K562 (cell line): Measurements from ENCODE around the gene DESI1. TPM values are rescaled to one million over a fixed set of nuclear protein-coding genes. Genes with fewer than 3 reads are reported as not detected.
A peak's percentile ranks its signal among the peaks of the same experiment; 100 is the strongest.

Source experiments
- CCNT2 ChIP-seq: IDR thresholded peaks from 2 replicates; pipeline ENCODE4 v1.6.1; 2011; ENCODE audit warnings: borderline replicate concordance, low read depth, mild to moderate bottlenecking, moderate library complexity, mixed read lengths, low read length; ENCODE audit not compliant: insufficient read length; ENCODE audit errors: extremely low read depth
- ETV5 ChIP-seq: sonication (generic); formaldehyde crosslinking; IDR thresholded peaks from 2 replicates; pipeline ENCODE4 v1.4.0; 2020; ENCODE audit warnings: low read depth, mild to moderate bottlenecking, missing genetic modification reagents
- NCOA1 ChIP-seq: fragments of 450-650 bp; IDR thresholded peaks from 2 replicates; pipeline ENCODE4 v1.6.1; 2016; ENCODE audit warnings: low read depth
- PHTF2 ChIP-seq: fragments of 250-450 bp; sonication (Bioruptor Pico); IDR thresholded peaks from 2 replicates; pipeline ENCODE4 v1.5.0; 2021; ENCODE audit warnings: mild to moderate bottlenecking
- PRPF4 ChIP-seq: fragments of 200-400 bp; formaldehyde crosslinking; IDR thresholded peaks from one replicate; pipeline ENCODE4 v1.6.1; 2017; ENCODE audit warnings: low read length, low read depth, mild to moderate bottlenecking; ENCODE audit not compliant: insufficient read depth, poor library complexity, severe bottlenecking
- RBFOX2 ChIP-seq: fragments of 200-400 bp; formaldehyde crosslinking; IDR thresholded peaks from 2 replicates; pipeline ENCODE4 v1.6.1; 2017; ENCODE audit warnings: low read depth, mild to moderate bottlenecking, low read length, moderate library complexity
- SMAD2 ChIP-seq: fragments of 150-350 bp; IDR thresholded peaks from 2 replicates; pipeline ENCODE4 v1.6.1; 2014; ENCODE audit warnings: low read depth, mild to moderate bottlenecking, low read length
- SUPT5H ChIP-seq: fragments of 450-650 bp; IDR thresholded peaks from 2 replicates; pipeline ENCODE4 v1.6.1; 2016
- TAF15 ChIP-seq: fragments of 200-400 bp; formaldehyde crosslinking; IDR thresholded peaks from 2 replicates; pipeline ENCODE4 v1.6.1; 2017; ENCODE audit warnings: mild to moderate bottlenecking, low read depth, low read length, moderate library complexity
- TAF9B ChIP-seq: fragments of 450-650 bp; IDR thresholded peaks from 2 replicates; pipeline ENCODE4 v1.6.1; 2018; ENCODE audit warnings: mild to moderate bottlenecking; ENCODE audit not compliant: partially characterized antibody
- TBL1XR1 ChIP-seq, 2 experiments: IDR thresholded peaks; 2 replicates each; pipeline ENCODE4 v1.6.1; 2012; ENCODE audit warnings: improper control_type of control experiment in 2 of 2, low read length in 2 of 2, mild to moderate bottlenecking in 1 of 2
- ZNF197 ChIP-seq: fragments of 200-800 bp; sonication (Bioruptor generic); IDR thresholded peaks from 2 replicates; pipeline ENCODE4 v1.6.1; 2016; ENCODE audit warnings: low read depth, missing genetic modification characterization, missing compliant biosample characterization
- ZNF23 ChIP-seq: fragments of 250-450 bp; sonication (Bioruptor Pico); IDR thresholded peaks from 2 replicates; pipeline ENCODE4 v1.4.0; 2020; ENCODE audit warnings: mild to moderate bottlenecking
- ZNF41 ChIP-seq: fragments of 250-450 bp; sonication (Bioruptor Pico); conservative IDR thresholded peaks from 2 replicates; pipeline ENCODE4 v1.4.0; 2020; ENCODE audit warnings: mild to moderate bottlenecking
- ZSCAN29 ChIP-seq: fragments of 450-650 bp; IDR thresholded peaks from 2 replicates; pipeline ENCODE4 v1.6.1; 2017
- polyA plus RNA-seq, 8 experiments: library from polyadenylated mRNA; depleted of rRNA in 4 of 8; stranded (reverse) in 5 of 8; unstranded in 3 of 8; fragments of >200 nt; fragmentation: Nextera tagmentation in 2 of 8; fragmentation: Illumina TruSeq in 1 of 8; extraction: Ambion mirVana in 2 of 8; extraction: Trizol in 1 of 8; gene quantifications; 2 replicates each; pipeline versions ENCODE4 v1.2.1 to v1.2.3, GENCODE V29; 2011 to 2014; ENCODE audit warnings: inconsistent platforms in 1 of 8, missing spikeins in 1 of 8
- total RNA-seq, 7 experiments: library from RNA; depleted of rRNA in 6 of 7; stranded (reverse); fragments of >200 nt in 6 of 7; fragmentation: Illumina TruSeq in 2 of 7; extraction: Trizol in 2 of 7; gene quantifications; 2 replicates each; pipeline versions ENCODE4 v1.2.1 to v1.2.3, GENCODE V29; 2011 to 2021; ENCODE audit warnings: low replicate concordance in 1 of 7
- TF ChIP-seq, protein P1 (sequence below), 3 experiments: fragments of 200-800 bp in 1 of 3; sonication (Bioruptor generic) in 1 of 3; sonication (generic) in 1 of 3; formaldehyde crosslinking in 1 of 3; IDR thresholded peaks; 2 replicates each; pipeline versions ENCODE4 v1.6.1 to v1.8.0; 2016 to 2022; ENCODE audit warnings: mild to moderate bottlenecking in 2 of 3, missing compliant biosample characterization in 2 of 3, missing genetic modification characterization in 2 of 3, missing genetic modification reagents in 1 of 3
- TF ChIP-seq, protein P2 (sequence below): fragments of 250-450 bp; sonication (Bioruptor Pico); IDR thresholded peaks from 2 replicates; pipeline ENCODE4 v1.4.0; 2020; ENCODE audit warnings: mild to moderate bottlenecking
- TF ChIP-seq, protein P3 (sequence below), 2 experiments: IDR thresholded peaks; 2 replicates each; pipeline ENCODE4 v1.6.1; 2011; ENCODE audit warnings: borderline replicate concordance in 1 of 2, control low read depth in 1 of 2, low read depth in 1 of 2, low read length in 1 of 2, mild to moderate bottlenecking in 1 of 2, mixed read lengths in 1 of 2, moderate library complexity in 1 of 2; ENCODE audit not compliant: insufficient read depth in 1 of 2, insufficient read length in 1 of 2, poor library complexity in 1 of 2, severe bottlenecking in 1 of 2; ENCODE audit errors: extremely low read depth in 1 of 2
- TF ChIP-seq, protein P4 (sequence below): fragments of 450-650 bp; IDR thresholded peaks from 2 replicates; pipeline ENCODE4 v1.6.1; 2016; ENCODE audit warnings: antibody characterized with exemption
- TF ChIP-seq, protein P5 (sequence below), 2 experiments: fragments of 450-650 bp; conservative IDR thresholded peaks; 2 replicates each; pipeline ENCODE4 v1.6.1; 2017; ENCODE audit warnings: mild to moderate bottlenecking in 2 of 2, moderate library complexity in 2 of 2

The DESI1 gene
- total and polyA plus RNA-seq, 9 of the 15 experiments (the other 6 are each of a cell fraction or from before 2014, with no cell fraction given): 7.2 to 45.9 (median 29.8) TPM

DNA sequence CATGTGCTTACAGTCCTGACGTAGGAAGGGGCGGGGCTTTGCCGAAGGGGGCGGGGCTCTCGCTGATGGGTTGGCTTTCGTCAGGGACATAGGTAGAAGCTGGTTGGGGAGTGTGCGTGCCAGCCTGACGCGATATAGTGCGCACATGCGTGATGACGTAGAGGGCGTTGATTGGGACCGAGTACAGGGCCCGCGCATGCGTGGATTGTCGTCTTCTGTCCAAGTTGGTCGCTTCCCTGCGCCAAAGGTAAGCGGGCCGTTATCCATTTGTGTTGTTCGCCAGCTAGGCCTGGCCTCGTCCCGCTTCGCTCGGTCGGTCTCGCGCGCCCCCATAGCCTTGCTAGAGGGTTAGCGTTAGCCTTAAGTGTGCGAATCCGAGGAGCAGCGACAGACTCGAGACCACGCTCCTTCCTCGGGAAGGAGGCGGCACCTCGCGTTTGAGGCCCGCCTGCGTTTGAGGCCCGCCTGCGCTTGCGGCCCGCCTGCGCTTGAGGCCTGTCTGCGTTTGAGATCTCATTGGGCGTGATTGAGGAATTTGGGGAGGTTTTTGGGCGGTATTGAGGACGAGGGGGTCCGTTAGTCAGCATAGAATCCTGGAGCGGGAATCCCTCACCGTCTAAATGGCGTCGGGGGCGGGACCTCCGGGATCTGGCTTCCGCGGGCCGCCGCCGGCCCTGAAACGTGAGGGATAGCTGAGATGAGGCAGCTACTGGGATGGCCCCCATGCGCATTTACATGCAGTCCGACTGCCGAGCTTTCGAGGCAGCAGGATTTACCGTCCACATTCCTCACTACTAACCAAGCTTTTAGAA, 462 bp upstream of the DESI1 start, which contains the start of gene XRCC6 (continued):
- TF ChIP-seq, protein P1, sequence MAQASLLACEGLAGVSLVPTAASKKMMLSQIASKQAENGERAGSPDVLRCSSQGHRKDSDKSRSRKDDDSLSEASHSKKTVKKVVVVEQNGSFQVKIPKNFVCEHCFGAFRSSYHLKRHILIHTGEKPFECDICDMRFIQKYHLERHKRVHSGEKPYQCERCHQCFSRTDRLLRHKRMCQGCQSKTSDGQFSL (CRISPR knock-in tag; IDR thresholded peaks at IDR 0.05): no peak
- TF ChIP-seq, protein P1 (tag; IDR thresholded peaks at IDR 0.05): no peak
- TF ChIP-seq PRPF4 (no peak), ZNF41 (CRISPR knock-in tag) (no peak), CCNT2 (no peak), PHTF2 (CRISPR knock-in tag) (no peak), ZSCAN29 (no peak), TBL1XR1 (IDR thresholded peaks at IDR 0.05; ENCODE audit: low read length in 2 of 2) (no peak), TAF9B (peak; percentile 21), NCOA1 (peak; percentile 58; the same call in 1 of the 2 replicates), ZNF23 (CRISPR knock-in tag) (no peak), TAF15 (no peak), ZNF197 (no peak), ETV5 (CRISPR knock-in tag) (no peak), SMAD2 (no peak), SUPT5H (peak; percentile 92), RBFOX2 (peak; percentile 83)
- TF ChIP-seq, protein P2, sequence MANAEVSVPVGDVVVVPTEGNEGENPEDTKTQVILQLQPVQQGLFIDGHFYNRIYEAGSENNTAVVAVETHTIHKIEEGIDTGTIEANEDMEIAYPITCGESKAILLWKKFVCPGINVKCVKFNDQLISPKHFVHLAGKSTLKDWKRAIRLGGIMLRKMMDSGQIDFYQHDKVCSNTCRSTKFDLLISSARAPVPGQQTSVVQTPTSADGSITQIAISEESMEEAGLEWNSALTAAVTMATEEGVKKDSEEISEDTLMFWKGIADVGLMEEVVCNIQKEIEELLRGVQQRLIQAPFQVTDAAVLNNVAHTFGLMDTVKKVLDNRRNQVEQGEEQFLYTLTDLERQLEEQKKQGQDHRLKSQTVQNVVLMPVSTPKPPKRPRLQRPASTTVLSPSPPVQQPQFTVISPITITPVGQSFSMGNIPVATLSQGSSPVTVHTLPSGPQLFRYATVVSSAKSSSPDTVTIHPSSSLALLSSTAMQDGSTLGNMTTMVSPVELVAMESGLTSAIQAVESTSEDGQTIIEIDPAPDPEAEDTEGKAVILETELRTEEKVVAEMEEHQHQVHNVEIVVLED (CRISPR knock-in tag): peak; percentile 92
- TF ChIP-seq, protein P3, sequence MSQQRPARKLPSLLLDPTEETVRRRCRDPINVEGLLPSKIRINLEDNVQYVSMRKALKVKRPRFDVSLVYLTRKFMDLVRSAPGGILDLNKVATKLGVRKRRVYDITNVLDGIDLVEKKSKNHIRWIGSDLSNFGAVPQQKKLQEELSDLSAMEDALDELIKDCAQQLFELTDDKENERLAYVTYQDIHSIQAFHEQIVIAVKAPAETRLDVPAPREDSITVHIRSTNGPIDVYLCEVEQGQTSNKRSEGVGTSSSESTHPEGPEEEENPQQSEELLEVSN (IDR thresholded peaks at IDR 0.05; ENCODE audit: borderline replicate concordance in 1 of 2, extremely low read depth in 1 of 2, insufficient read depth in 1 of 2, insufficient read length in 1 of 2, low read depth in 1 of 2, low read length in 1 of 2, poor library complexity in 1 of 2, severe bottlenecking in 1 of 2): peak in 1 of 2 experiments; percentile 25
- TF ChIP-seq, protein P4, sequence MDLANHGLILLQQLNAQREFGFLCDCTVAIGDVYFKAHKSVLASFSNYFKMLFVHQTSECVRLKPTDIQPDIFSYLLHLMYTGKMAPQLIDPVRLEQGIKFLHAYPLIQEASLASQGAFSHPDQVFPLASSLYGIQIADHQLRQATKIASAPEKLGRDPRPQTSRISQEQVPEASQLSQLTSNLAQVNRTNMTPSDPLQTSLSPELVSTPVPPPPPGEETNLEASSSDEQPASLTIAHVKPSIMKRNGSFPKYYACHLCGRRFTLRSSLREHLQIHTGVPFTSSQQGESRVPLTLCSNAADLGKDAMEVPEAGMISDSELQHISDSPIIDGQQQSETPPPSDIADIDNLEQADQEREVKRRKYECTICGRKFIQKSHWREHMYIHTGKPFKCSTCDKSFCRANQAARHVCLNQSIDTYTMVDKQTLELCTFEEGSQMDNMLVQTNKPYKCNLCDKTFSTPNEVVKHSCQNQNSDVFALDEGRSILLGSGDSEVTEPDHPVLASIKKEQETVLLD: peak; percentile 98
- TF ChIP-seq, protein P5, sequence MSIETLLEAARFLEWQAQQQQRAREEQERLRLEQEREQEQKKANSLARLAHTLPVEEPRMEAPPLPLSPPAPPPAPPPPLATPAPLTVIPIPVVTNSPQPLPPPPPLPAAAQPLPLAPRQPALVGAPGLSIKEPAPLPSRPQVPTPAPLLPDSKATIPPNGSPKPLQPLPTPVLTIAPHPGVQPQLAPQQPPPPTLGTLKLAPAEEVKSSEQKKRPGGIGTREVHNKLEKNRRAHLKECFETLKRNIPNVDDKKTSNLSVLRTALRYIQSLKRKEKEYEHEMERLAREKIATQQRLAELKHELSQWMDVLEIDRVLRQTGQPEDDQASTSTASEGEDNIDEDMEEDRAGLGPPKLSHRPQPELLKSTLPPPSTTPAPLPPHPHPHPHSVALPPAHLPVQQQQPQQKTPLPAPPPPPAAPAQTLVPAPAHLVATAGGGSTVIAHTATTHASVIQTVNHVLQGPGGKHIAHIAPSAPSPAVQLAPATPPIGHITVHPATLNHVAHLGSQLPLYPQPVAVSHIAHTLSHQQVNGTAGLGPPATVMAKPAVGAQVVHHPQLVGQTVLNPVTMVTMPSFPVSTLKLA (conservative IDR thresholded peaks at IDR 0.05): peak; percentile 60 to 65; a peak in 3 of 4 replicates
